Karpas-422 (cell line): ENCODE results near the gene ZFAND5. TPM values are rescaled to one million over a fixed set of nuclear protein-coding genes. Genes with fewer than 3 reads are reported as not detected.

ENCODE experiments used
- DNase-seq: peaks from one replicate; pipeline ENCODE4 v3.0.0-alpha.2; 2015
- H2AFZ ChIP-seq: fragments of 200-600 bp; sonication (generic); 2 replicates; pipeline ENCODE4 v1.6.1; 2014; ENCODE audit warnings: antibody characterized with exemption, low read length, mixed read lengths
- H3K27ac ChIP-seq: fragments of 200-600 bp; sonication (generic); 2 replicates; pipeline ENCODE4 v1.5.1; 2014; ENCODE audit warnings: mild to moderate bottlenecking, low read length, moderate library complexity
- H3K27me3 ChIP-seq: fragments of 200-600 bp; sonication (generic); 2 replicates; pipeline ENCODE4 v1.6.1; 2014; ENCODE audit warnings: low read length, mixed read lengths
- H3K36me3 ChIP-seq: fragments of 200-600 bp; sonication (generic); 2 replicates; pipeline ENCODE4 v1.6.1; 2014; ENCODE audit warnings: low read length, mixed read lengths; ENCODE audit not compliant: insufficient read depth
- H3K4me1 ChIP-seq: fragments of 200-600 bp; sonication (generic); 2 replicates; pipeline ENCODE4 v1.6.1; 2014; ENCODE audit warnings: mild to moderate bottlenecking, low read length, mixed read lengths
- H3K4me2 ChIP-seq: fragments of 200-600 bp; sonication (generic); 2 replicates; pipeline ENCODE4 v1.6.1; 2014; ENCODE audit warnings: low read length, low read depth, mild to moderate bottlenecking; ENCODE audit not compliant: poor library complexity, severe bottlenecking
- H3K4me3 ChIP-seq: fragments of 200-600 bp; sonication (generic); 2 replicates; pipeline ENCODE4 v1.5.1; 2014; ENCODE audit warnings: mild to moderate bottlenecking, antibody characterized with exemption, low read length, mixed read lengths
- H3K79me2 ChIP-seq: fragments of 200-600 bp; sonication (generic); 2 replicates; pipeline ENCODE4 v1.6.1; 2014; ENCODE audit warnings: mild to moderate bottlenecking, low read length, mixed read lengths
- H3K9ac ChIP-seq: fragments of 200-600 bp; sonication (generic); 2 replicates; pipeline ENCODE4 v1.6.0; 2014; ENCODE audit warnings: low read length
- H3K9me2 ChIP-seq: fragments of 200-600 bp; sonication (generic), shearing (Covaris generic); replicated peaks from 2 replicates; pipeline ENCODE4 v1.6.0; 2014; ENCODE audit warnings: mild to moderate bottlenecking, low read length, moderate library complexity; ENCODE audit not compliant: insufficient read depth
- H3K9me3 ChIP-seq: fragments of 300-700, 200-600 bp; sonication (generic); 2 replicates; pipeline ENCODE4 v1.6.1; 2014; ENCODE audit warnings: low read length, mixed read lengths
- H4K20me1 ChIP-seq: fragments of 200-600 bp; sonication (generic); 2 replicates; pipeline ENCODE4 v1.6.1; 2014; ENCODE audit warnings: mild to moderate bottlenecking, antibody characterized with exemption, low read length, low read depth; ENCODE audit not compliant: insufficient read depth
- total RNA-seq: library from RNA; depleted of rRNA; stranded (reverse); fragments of >200 nt; shearing (Covaris generic); gene quantifications from 2 replicates; pipeline ENCODE4 v1.2.3, GENCODE V29; 2014; ENCODE audit warnings: low replicate concordance

Gene ZFAND5
- total RNA-seq, 1 experiment from 2014 or later = 46.4 TPM

GRCh38 chr9:72371151-72371550 is 6.1 kb upstream of the ZFAND5 start:
- Histone ChIP-seq H3K4me3 (no peak overlapping the region), H3K9me3 (no peaks in the 10 kb centered on the region), H3K4me1 (no peaks in the 10 kb centered on the region), H3K36me3 (no peaks in the 10 kb centered on the region), H2AFZ (no peak overlapping the region), H3K27me3 (no peaks in the 10 kb centered on the region), H3K27ac (no peak overlapping the region), H3K9me2 (no peaks in the 10 kb centered on the region), H3K9ac (no peak overlapping the region), H3K79me2 (no peaks in the 10 kb centered on the region), H4K20me1 (no peaks in the 10 kb centered on the region), H3K4me2 (no peak overlapping the region)
- no peak for DNase-seq

GRCh38 chr9:72365525-72366256 is 683 bp upstream of the ZFAND5 start:
- H3K4me1 ChIP-seq = peaks cover 29% of the 10 kb centered on the region
- H3K4me2 ChIP-seq = peak overlapping the region; percentile 94
- H3K27ac ChIP-seq = peak overlapping the region; percentile 37; the same call in 1 of the 2 replicates
- DNase-seq = peak; percentile 84
- H3K4me3 ChIP-seq = peak overlapping the region; percentile 92
- no peaks in the 10 kb centered on the region for H3K27me3 ChIP-seq
- H3K9me2 ChIP-seq = no peaks in the 10 kb centered on the region
- H3K36me3 ChIP-seq = peaks cover 19% of the 10 kb centered on the region
- H3K9me3 ChIP-seq = no peaks in the 10 kb centered on the region
- peak overlapping the region; percentile 90 for H2AFZ ChIP-seq
- peaks cover 32% of the 10 kb centered on the region for H4K20me1 ChIP-seq
- peak overlapping the region; percentile 96 for H3K9ac ChIP-seq
- peaks cover 43% of the 10 kb centered on the region for H3K79me2 ChIP-seq

- peaks cover 29% of the 10 kb centered on the region for H3K4me1 ChIP-seq
- H3K36me3 ChIP-seq = peaks cover 35% of the 10 kb centered on the region
- H3K9ac ChIP-seq = peak overlapping the region; percentile 96
- peak overlapping the region; percentile 94 for H3K4me2 ChIP-seq
- no peaks in the 10 kb centered on the region for H3K27me3 ChIP-seq
- H3K79me2 ChIP-seq = peaks cover 59% of the 10 kb centered on the region
- peak overlapping the region; percentile 92 for H3K4me3 ChIP-seq
- peak overlapping the region; percentile 36 for H3K27ac ChIP-seq
- H3K9me2 ChIP-seq = no peaks in the 10 kb centered on the region
- DNase-seq = peak; percentile 86
- H3K9me3 ChIP-seq = no peaks in the 10 kb centered on the region
- peaks cover 40% of the 10 kb centered on the region for H4K20me1 ChIP-seq
- no peak overlapping the region for H2AFZ ChIP-seq
Measured at GRCh38 chr9:72363908-72364678, 915 bp downstream of the ZFAND5 start.

- peaks cover 29% of the 10 kb centered on the region for H3K4me1 ChIP-seq
- H3K27ac ChIP-seq = peak overlapping the region; percentile 9; the same call in 1 of the 2 replicates
- H3K4me2 ChIP-seq = peak overlapping the region; percentile 94
- H2AFZ ChIP-seq = no peak overlapping the region
- H3K9me2 ChIP-seq = no peaks in the 10 kb centered on the region
- H3K36me3 ChIP-seq = peaks cover 42% of the 10 kb centered on the region
- H3K27me3 ChIP-seq = no peaks in the 10 kb centered on the region
- H3K9me3 ChIP-seq = no peaks in the 10 kb centered on the region
- H3K4me3 ChIP-seq = peak overlapping the region; percentile 92
- H3K9ac ChIP-seq = peak overlapping the region; percentile 96
- H4K20me1 ChIP-seq = peaks cover 43% of the 10 kb centered on the region
- peak; percentile 44 for DNase-seq
- peaks cover 67% of the 10 kb centered on the region for H3K79me2 ChIP-seq
Measured at GRCh38 chr9:72363236-72363635, 1.8 kb downstream of the ZFAND5 start.

GRCh38 chr9:72362680-72363139 is 2.3 kb downstream of the ZFAND5 start:
- Histone ChIP-seq H3K9me2 (no peaks in the 10 kb centered on the region), H3K36me3 (peaks cover 47% of the 10 kb centered on the region), H3K9ac (peak overlapping the region; percentile 96), H2AFZ (no peak overlapping the region), H4K20me1 (peaks cover 49% of the 10 kb centered on the region), H3K27ac (peak overlapping the region; percentile 9; the same call in 1 of the 2 replicates), H3K27me3 (no peaks in the 10 kb centered on the region), H3K4me3 (peak overlapping the region; percentile 92), H3K79me2 (peaks cover 73% of the 10 kb centered on the region), H3K9me3 (no peaks in the 10 kb centered on the region), H3K4me1 (peaks cover 29% of the 10 kb centered on the region), H3K4me2 (peak overlapping the region; percentile 94)
- peak; percentile 68 for DNase-seq

GRCh38 chr9:72362118-72362531 is 2.9 kb downstream of the ZFAND5 start:
- Histone ChIP-seq H3K27ac (no peak overlapping the region; the same call in 1 of the 2 replicates), H2AFZ (no peak overlapping the region), H3K4me1 (peaks cover 29% of the 10 kb centered on the region), H3K79me2 (peaks cover 76% of the 10 kb centered on the region), H3K9me3 (no peaks in the 10 kb centered on the region), H4K20me1 (peaks cover 55% of the 10 kb centered on the region), H3K9ac (peak overlapping the region; percentile 96; the same call in 1 of the 2 replicates), H3K9me2 (no peaks in the 10 kb centered on the region), H3K27me3 (no peaks in the 10 kb centered on the region), H3K36me3 (peaks cover 53% of the 10 kb centered on the region), H3K4me2 (peak overlapping the region; percentile 94), H3K4me3 (peak overlapping the region; percentile 92)
- no peak for DNase-seq

- Histone ChIP-seq H3K4me1 (peaks cover 29% of the 10 kb centered on the region), H3K9ac (no peak overlapping the region), H3K27me3 (no peaks in the 10 kb centered on the region), H3K4me2 (no peak overlapping the region), H3K9me2 (no peaks in the 10 kb centered on the region), H3K4me3 (no peak overlapping the region), H3K79me2 (peaks cover 76% of the 10 kb centered on the region), H3K36me3 (peaks cover 62% of the 10 kb centered on the region), H3K9me3 (no peaks in the 10 kb centered on the region), H4K20me1 (peaks cover 56% of the 10 kb centered on the region), H3K27ac (no peak overlapping the region), H2AFZ (no peak overlapping the region)
- no peak for DNase-seq
Measured at GRCh38 chr9:72361217-72361616, 3.8 kb downstream of the ZFAND5 start.

- Histone ChIP-seq H2AFZ (no peak overlapping the region), H3K27ac (no peak overlapping the region), H3K9me2 (no peaks in the 10 kb centered on the region), H3K36me3 (peaks cover 71% of the 10 kb centered on the region), H3K9ac (no peak overlapping the region), H3K9me3 (no peaks in the 10 kb centered on the region), H3K4me3 (no peak overlapping the region), H4K20me1 (peaks cover 56% of the 10 kb centered on the region), H3K79me2 (peaks cover 76% of the 10 kb centered on the region), H3K4me2 (no peak overlapping the region), H3K4me1 (peaks cover 21% of the 10 kb centered on the region), H3K27me3 (no peaks in the 10 kb centered on the region)
- no peak for DNase-seq
Measured at GRCh38 chr9:72360324-72360723, 4.7 kb downstream of the ZFAND5 start.
